HG02943 (cell line): Measurements from ENCODE around the gene ABTB1.
"Not testable (repeated sequence)": the region's sequence is repeated elsewhere in the genome, so short reads cannot be mapped to it uniquely, and the experiment has no call there.

Experiments used
- ATAC-seq: cut with Tn5 transposase; IDR thresholded peaks from one replicate; pipeline ENCODE4 v1.9.1; 2021; ENCODE audit warnings: mild to moderate bottlenecking, low read depth, moderate library complexity; ENCODE audit not compliant: unreplicated experiment

The ABTB1 gene

DNA sequence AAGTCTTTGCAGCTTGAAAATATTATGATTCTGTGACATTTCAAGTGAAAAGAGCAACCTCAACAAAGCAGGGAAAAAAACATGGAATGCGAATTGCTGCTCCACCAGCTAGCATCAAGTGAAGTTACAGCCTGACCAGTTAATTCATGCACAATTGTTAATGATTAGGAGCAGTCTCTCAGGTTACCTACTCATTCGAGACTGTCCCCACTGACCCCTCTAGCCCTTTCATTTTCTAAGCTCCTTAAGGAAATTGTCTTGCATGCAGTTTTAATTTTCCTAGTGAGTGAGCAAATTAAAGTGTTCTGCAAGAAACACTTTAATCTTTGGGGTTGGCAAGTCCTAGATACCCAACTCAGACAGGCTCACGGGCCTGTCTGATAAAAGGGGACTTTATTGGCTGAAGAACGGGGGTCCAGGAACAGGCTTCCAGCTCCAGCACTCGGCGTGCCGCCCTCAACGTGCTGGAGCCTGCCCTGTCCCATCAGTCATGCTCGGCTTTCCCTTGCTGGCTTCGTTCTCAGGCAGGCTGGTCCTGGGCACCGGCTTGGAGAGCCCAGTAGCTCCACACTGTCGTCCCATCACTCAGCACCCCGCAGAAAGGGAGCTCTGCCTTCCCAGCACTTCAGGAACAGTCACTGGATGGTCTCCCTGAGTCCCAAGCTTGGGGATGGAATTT lies 25.4 kb upstream of the ABTB1 start:
- no peak for ATAC-seq

GRCh38 chr3:127647845-127648204 lies 24.9 kb upstream of the ABTB1 start:
- no peak for ATAC-seq

GRCh38 chr3:127650236-127650635 lies 22.5 kb upstream of the ABTB1 start:
- ATAC-seq: no peak

- no peak for ATAC-seq
These were observed 21.1 kb upstream of the ABTB1 start for GRCh38 chr3:127651516-127652172.

DNA sequence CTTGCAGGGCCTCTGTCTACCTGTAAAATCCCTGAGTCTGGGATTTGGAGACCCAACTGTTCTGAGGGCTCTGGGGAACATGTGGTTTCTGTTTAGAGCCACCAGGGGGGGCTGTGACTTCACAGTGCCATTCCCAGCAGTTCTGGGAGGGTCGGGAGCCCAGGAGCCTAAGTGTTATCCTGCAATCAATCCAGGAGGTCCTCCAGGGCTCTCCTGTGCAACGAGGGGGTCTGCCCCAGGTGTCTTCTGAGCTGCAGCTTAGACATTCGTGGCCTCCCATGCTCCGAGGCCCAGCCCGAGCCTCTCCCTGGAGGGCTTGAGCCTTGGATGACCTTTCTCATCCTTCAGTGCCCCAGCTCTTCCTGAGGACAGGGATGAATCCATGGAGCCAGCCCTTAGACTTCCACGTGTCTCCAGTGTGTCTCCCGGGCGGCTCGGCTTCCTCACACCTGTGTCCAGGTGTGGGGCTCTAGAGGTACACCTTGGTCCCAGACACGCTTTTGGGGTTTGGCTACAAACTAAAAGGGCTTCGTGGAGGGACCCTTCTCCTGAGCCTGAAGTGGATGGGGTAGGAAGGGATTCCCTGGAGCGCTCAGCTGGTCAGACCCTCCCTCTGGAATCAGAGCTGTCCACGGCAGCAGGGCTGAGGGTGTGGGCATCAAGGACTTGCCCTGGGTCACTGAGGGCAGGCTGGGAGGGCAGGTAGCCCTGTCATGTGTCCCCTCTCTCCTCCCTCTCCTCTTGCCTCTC lies 20.3 kb upstream of the ABTB1 start:
- ATAC-seq: no peak

- no peak for ATAC-seq
These were observed 18.4 kb upstream of the ABTB1 start for GRCh38 chr3:127654374-127654773.

- ATAC-seq: not testable (repeated sequence)
These were observed 17.8 kb upstream of the ABTB1 start for GRCh38 chr3:127654993-127655392.

DNA sequence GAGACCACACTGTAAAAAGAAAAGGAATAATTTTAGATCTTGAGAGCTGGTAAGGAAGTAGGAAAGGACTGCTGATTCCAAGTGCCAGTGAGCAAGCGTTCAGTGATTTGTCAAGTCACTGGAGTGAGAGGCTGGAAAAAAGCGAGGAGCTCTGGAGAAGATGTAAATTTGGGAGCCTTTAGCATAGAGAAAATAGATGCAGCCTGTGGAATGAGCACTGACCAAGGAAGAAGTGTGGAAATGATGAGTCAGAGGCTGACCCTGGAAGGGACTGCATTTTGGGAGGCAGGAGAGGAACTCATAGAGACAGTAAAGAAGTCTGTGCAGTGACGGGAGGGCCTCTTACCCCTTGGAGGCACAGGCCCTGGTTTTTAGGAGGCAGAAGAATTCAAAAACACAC lies 17.1 kb upstream of the ABTB1 start:
- ATAC-seq: no peak

- ATAC-seq: no peak
These were observed 15.8 kb upstream of the ABTB1 start for GRCh38 chr3:127656906-127657305.

- no peak for ATAC-seq
These were observed 14.5 kb upstream of the ABTB1 start for GRCh38 chr3:127658234-127658633.

DNA sequence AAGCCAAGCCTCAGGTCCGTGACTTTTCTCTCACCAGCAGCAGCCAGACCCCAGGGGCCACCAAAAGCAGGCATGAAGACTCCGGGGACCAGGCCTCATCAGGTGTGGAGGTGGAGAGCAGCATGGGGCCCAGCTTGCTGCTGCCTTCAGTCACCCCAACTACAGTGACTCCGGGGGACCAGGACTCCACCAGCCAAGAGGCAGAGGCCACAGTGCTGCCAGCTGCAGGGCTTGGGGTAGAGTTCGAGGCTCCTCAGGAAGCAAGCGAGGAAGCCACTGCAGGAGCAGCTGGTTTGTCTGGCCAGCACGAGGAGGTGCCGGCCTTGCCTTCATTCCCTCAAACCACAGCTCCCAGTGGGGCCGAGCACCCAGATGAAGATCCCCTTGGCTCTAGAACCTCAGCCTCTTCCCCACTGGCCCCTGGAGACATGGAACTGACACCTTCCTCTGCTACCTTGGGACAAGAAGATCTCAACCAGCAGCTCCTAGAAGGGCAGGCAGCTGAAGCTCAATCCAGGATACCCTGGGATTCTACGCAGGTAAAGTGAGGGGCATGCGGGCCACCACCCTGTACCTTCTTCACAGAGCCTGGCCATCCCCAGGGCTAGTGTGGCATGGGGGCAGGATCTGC lies 12.0 kb upstream of the ABTB1 start:
- no peak for ATAC-seq

DNA sequence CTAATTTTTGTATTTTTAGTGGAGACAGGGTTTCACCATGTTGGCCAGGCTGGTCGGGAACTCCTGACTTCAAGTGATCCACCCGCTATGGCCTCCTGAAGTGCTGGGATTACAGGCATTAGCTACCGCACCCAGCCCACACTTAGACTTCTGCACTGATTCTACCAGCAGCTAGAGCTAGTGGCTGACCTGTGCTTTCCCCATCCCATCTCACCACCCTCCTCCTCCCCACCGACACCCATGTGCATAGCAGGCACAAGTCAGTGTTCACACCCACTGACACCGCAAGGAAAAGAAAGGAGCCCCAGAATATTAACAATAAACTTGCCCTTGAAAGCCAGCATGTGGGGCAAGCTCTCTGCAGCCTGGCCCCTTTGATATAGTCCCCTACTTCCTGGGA lies 11.2 kb upstream of the ABTB1 start:
- ATAC-seq: no peak

DNA sequence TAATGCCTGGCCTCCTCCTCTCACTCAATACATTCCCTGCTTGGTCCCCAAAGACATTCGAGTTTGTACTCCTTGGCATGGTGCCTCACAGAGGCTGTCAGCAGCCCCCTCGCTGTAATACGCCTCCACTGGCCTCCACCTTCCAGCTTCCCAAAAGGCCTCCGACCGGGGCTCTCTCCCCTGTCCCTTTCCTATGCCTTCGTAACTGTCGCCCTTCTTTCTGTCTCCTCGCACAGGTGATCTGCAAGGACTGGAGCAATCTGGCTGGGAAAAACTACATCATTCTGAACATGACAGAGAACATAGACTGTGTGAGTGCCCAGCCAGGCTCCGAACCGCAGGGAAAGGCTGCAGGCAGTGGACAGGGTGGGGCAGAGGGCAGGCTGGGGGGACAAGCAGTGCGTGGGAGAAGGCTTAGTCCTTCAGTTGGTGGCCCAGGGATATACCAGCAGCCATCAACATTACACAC lies 10.7 kb upstream of the ABTB1 start:
- ATAC-seq: no peak

- no peak for ATAC-seq
These were observed 9.6 kb upstream of the ABTB1 start for GRCh38 chr3:127663151-127663550.

- no peak for ATAC-seq
These were observed 7.6 kb upstream of the ABTB1 start for GRCh38 chr3:127665165-127665564.

GRCh38 chr3:127665586-127665985 lies 7.2 kb upstream of the ABTB1 start:
- no peak for ATAC-seq

- ATAC-seq: no peak
These were observed 6.1 kb upstream of the ABTB1 start for GRCh38 chr3:127666676-127667075.

DNA sequence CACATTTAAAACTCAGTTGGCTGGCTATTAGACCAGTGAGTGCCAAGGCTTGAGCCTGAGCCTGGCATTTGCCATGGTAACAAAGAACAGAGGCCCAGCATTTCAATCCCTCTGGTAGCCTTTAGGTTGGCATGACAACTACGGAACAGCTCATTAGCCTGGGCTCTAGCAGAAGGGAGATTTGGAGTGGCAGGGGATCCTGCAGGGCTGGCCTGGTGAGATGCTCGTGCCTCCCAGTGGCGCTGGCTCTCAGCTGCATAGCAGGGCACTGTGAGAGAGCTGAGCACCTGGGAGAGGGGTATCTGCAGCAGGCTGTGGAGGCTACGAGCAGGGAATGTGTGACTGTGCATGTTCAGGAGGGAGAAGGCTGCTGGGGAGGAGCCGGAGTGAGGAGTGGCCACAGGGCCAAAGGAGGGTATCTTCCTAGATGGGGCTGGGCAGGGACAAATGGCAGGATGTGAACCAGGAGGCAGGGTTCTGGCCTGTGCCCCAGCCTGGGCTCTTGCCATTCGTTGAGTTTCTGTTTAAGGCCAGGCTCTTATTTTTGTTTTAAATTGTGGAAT lies 5.6 kb upstream of the ABTB1 start:
- no peak for ATAC-seq

- ATAC-seq: no peak
These were observed 3.8 kb upstream of the ABTB1 start for GRCh38 chr3:127668906-127669305.

DNA sequence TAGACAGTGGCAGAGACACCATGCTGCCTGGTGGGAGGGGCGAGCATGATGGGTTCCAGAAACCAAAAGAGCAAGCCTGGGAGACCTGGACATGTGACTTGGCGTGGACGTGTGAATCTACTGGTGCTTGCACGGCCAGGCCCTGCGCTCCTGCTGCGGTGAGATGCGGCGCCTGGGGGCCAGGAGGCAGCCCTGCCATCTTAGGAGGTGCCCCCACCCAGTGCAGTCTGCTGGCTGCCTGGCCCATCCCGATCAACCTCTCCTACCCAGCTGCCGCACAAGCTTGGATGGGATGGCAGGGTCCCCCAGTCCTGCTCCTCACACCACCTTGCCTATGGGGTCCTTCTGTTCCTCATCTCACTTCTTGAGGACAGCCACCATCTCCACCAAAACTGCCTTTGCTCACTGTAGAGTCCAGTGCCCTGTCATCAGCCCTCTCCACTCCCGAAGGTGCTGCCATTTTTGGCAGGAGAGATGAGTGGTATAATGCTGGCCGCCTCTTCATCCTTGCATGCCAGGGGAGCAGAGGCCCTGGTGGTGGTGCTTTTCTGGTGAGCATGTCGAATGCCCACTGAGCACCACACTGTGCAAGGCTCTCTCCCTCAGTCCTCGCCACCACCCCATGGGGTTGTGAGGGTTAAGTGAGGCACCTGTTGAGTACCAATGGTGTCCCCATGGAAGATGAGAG lies 3.1 kb upstream of the ABTB1 start:
- no peak for ATAC-seq
